DND-41 (cell line): Measurements from ENCODE around the gene ENAH.

Experiments used
- CTCF ChIP-seq: IDR thresholded peaks from 2 replicates; pipeline ENCODE4 v1.5.1; 2012; ENCODE audit warnings: borderline replicate concordance, low read length, moderate library complexity, mild to moderate bottlenecking; ENCODE audit not compliant: poor library complexity, severe bottlenecking; ENCODE audit errors: extremely low read depth
- EZH2 ChIP-seq: IDR thresholded peaks from 3 replicates; pipeline ENCODE4 v1.6.1; 2012; ENCODE audit warnings: borderline replicate concordance, low read depth, mild to moderate bottlenecking, moderate library complexity, low read length, inconsistent platforms; ENCODE audit not compliant: severe bottlenecking

- no peak for TF ChIP-seq CTCF
- no peak for TF ChIP-seq EZH2
Observed at GRCh38 chr1:225479341-225479740, 173.6 kb downstream of the ENAH start.
